SKM-1 treated with dmso at 0.1 percent for 144 hours (cell line): ENCODE measurements around the gene MARCOL.
"Not testable (repeated sequence)": the region's sequence is repeated elsewhere in the genome, so short reads cannot be mapped to it uniquely, and the experiment has no call there.

Experiments used
- DNase-seq: peaks from one replicate; lab custom pipeline; 2025; ENCODE audit not compliant: unreplicated experiment; lab: John Stamatoyannopoulos, UW

The MARCOL gene

DNA sequence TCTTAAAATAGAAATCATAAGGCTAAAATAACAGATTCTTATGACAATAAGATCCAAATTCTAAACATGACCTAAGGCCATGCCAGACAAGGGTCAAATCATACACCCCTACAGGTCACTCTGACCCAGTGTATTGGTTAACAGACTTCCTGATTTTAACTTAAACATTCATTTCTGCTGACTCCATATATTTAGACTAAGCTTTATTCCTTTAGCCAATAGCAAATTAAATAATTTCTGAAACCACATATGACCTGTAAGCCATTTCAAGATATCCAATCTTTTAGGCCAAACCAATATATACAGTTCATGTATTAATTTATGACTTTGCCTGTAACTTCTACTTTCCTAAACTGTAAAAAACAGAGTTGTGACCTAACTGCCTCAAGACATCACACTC lies 22.9 kb downstream of the MARCOL start:
- no peak for DNase-seq

GRCh38 chr5:148267962-148268361 lies 29.6 kb downstream of the MARCOL start:
- DNase-seq: no peak

DNA sequence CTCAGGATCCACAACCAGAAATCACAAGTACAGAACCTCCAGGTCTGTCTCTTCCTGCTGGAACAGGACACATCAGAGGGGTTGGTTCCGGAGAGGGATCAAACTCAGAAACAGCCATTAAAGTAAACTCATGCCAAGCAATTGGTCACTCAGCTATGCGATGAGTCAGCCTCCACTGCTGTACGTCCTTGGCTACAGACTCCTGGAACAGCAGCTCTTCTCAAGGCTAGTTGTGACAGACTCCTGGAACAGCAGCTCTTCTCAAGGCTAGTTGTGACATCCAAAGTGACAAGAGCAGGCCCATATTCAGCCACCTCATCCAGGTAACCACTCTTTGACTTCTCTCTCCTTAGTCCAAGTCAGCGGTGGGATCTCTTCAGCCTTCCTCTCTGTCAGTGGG lies 30.2 kb downstream of the MARCOL start, which contains the start of gene SPINK13:
SPINK13 (plus strand) TSS at position 229 of the 400 bp plus-strand sequence. CDS start 1,279 bp downstream, outside the sequence.
- no peak for DNase-seq

DNA sequence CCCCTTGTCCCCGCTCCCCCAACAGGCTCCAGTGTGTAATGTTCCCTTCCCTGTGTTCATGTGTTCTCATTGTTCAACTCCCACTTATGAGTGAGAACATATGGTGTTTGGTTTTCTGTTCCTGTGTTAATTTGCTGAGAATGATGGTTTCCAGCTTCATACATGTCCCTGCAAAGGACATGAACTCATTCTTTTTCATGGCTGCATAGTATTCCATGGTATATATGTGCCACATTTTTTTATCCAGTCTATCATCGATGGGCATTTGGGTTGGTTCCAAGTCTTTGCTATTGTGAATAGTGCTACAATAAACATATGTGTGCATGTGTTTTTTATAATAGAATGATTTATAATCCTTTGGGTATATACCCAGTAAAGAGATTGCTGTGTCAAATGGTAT lies 36.8 kb downstream of the MARCOL start:
- not testable (repeated sequence) for DNase-seq

GRCh38 chr5:148280893-148281292 lies 42.6 kb downstream of the MARCOL start:
- DNase-seq: not testable (repeated sequence)

DNA sequence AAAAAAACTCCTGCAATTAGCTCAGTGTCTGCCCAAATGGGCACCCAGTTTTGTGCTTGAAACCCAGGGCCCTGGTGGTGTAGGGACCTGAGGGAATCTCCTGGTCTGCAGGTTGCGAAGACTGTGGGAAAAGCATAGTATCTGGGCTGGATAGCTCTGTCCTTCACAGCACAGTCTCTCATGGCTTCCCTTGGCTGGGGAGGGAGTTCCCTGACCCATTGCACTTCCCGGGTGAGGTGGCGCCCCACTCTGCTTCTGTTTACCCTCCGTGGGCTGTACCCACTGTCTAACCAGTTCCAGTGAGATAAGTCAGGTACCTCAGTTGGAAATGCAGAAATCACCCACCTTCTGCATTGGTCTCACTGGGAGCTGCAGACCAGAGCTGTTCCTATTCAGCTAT lies 43.0 kb downstream of the MARCOL start:
- not testable (repeated sequence) for DNase-seq

DNA sequence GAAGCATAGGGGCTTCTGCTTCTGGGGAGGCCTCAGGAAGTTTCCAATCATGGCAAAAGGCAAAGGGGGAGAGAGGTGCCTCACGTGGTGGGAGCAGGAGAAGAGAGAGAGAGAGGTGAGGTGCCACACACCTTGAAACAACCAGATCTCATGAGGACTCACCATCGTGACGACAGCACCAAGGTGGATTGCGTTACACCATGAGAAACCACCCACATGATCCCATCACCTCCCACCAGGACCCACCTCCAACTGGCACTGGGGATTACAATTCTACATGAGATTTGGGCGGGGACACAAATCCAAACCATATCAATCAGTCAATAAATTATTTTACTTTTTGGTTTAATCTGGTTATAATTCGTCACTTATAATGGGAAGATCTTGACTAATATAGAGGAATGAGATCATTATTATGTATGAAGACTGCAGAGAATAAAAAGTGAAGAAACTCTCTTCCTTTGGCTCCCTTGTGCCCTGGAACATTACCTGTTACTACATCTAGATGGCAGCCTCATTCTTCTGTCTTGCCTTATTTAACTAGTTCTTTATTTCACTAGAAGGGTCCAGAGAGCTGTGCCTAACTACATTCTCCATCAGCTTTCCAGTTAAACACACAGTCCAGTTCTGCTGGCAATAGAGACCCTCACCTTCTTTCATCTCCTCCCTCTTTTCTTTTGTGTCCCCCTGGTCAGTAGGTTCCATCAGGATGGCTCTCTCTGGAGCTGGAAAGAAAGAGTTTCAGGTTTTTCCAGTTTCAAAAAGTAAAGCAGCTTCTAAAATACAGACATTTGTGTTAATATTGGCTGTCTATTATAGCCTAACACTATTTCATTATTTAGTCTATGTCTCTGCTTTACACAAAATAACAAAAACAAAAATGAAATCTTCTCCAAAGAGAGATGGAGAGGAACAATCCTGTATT lies 52.2 kb downstream of the MARCOL start:
- DNase-seq: peak; percentile 46
